Stimulated activated CD4-positive, alpha-beta T cell treated with anti-CD3 and anti-CD28 coated beads, Interleukin-2, amount 100 ng/mL, for 4 hours (primary cell): ENCODE results near the gene YPEL2.

Experiments used
- DNase-seq: peaks from one replicate; pipeline ENCODE4 v3.0.0-alpha.2; 2020; ENCODE audit warnings: low read depth

Gene YPEL2

GRCh38 chr17:59330053-59330942, 1.2 kb upstream of the YPEL2 start:
- DNase-seq = no peak

DNA sequence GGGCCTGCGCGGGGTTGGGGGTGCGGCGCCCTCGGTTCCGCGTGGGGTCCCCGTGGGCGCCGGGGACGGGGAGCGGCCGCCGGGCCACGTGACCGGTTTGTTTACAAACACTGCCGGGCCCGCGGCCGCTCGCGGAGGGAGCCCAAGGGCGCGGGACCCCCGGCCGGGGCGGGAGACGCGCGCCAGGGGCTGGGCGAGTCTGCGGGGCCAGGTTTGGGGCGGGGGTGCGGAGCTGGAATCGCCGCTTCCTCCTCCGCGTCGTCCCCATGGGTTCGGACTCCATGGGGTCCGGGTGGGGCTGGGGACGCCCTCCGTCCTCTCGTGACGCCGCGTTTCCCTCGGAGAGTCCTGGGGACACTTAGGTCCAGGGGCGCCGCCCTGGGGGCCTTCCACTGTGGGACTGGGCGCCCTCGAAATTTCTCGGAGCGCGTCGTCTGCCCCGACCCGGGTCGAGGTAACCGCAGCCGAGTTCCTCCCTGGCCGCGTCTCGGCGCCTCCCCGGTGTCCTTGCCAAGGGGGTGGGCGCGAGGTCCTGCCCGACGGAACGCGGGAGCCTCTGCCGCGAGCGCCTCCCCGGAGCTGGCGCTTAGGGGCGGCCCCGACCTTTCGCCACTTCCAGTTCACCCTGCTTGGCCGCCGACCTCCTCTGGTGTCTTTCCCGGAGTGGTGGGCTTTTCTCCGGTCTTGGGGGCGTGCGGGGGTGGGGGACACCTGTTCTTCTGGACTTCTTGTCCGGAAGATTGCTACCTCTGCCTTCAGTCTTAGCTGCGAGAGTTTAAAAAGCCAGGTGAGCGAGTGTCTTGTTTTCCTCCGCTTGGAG, 684 bp downstream of the YPEL2 start:
- no peak for DNase-seq

GRCh38 chr17:59332749-59333377, 1.4 kb downstream of the YPEL2 start:
- DNase-seq = no peak

DNA sequence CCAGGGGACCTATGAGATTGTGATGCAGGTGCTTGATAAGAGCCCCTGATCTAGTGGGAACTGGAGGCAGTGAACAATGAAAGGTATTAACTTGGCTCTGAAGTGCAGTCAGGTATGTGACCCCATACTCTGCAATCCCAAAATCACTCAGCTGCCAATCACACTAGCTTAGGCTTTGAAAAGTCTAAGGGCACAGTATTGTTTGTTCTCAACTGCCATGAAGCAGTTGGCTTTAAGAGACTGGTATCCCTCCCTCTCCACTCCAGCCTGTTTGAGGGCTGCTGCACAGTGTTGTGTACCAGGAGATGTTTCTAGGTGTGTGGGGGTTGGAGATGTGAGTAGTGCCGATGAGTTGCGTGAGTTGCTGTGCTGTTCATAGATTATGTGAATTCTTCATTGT, 2.4 kb downstream of the YPEL2 start:
- no peak for DNase-seq

DNA sequence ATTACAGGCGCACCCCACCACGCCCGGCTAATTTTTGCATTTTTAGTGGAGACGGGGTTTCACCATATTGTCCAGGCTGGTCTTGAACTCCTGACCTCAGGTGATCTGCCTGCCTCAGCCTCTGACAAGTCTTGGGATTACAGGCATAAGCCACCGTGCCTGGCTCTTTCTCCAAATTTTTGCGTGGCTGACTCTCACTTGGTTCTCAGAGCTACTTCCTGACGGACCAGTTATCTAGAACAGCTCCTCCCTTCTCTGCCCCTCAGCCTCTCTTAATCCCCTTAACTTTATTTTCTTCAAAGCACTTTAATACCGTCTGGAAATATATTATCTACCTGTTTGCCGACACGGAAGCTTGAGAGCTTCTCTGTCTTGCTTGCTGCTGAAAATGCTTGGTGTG, 4.2 kb downstream of the YPEL2 start:
- no peak for DNase-seq

GRCh38 chr17:59337741-59338299, 6.4 kb downstream of the YPEL2 start:
- no peak for DNase-seq

GRCh38 chr17:59338498-59338897, 7.0 kb downstream of the YPEL2 start:
- DNase-seq = no peak

GRCh38 chr17:59341922-59342321, 10.5 kb downstream of the YPEL2 start:
- no peak for DNase-seq

GRCh38 chr17:59342681-59343131, 11.3 kb downstream of the YPEL2 start:
- no peak for DNase-seq

GRCh38 chr17:59345476-59345875, 14.0 kb downstream of the YPEL2 start:
- DNase-seq = no peak

DNA sequence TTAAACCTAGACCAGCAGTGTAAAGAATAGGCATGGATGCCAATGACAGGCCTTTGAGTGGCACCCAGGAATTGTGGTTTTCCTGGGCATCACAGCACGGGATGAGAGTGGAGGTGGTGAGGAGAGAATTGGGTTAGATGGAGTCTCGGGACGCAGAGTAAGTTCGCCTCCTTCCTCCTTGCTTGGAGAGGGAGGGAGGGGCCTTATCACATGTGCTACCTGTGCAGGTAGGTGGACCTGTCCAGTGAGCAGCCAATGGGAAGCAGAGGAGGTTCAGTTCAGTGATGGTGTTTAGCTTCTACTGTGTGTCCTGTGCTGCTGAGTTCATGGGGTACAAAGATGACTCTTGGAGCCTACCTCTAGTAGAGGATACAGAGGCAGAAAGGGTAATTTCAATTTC, 14.9 kb downstream of the YPEL2 start:
- DNase-seq = no peak

GRCh38 chr17:59346876-59347407, 15.5 kb downstream of the YPEL2 start:
- DNase-seq = no peak

- no peak for DNase-seq
These were observed 16.5 kb downstream of the YPEL2 start for GRCh38 chr17:59347975-59348391.

DNA sequence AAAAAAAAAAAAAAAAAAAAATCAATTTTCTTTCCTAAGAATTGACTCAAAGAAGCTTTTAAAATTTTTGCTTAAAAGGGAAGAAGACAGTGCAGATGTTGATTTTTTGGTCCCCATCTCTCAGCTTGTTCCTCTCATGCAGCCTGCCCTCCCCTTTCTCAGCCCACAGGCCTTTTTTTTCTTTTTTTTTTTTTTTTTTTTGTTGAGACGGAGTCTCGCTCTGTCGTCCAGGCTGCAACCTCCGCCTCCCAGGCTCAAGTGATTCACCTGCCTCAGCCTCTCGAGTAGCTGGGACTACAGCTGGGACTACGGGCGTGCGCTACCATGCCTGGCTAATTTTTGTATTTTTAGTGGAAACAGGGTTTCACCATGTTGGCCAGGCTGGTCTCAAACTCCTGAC, 17.7 kb downstream of the YPEL2 start:
- no peak for DNase-seq

DNA sequence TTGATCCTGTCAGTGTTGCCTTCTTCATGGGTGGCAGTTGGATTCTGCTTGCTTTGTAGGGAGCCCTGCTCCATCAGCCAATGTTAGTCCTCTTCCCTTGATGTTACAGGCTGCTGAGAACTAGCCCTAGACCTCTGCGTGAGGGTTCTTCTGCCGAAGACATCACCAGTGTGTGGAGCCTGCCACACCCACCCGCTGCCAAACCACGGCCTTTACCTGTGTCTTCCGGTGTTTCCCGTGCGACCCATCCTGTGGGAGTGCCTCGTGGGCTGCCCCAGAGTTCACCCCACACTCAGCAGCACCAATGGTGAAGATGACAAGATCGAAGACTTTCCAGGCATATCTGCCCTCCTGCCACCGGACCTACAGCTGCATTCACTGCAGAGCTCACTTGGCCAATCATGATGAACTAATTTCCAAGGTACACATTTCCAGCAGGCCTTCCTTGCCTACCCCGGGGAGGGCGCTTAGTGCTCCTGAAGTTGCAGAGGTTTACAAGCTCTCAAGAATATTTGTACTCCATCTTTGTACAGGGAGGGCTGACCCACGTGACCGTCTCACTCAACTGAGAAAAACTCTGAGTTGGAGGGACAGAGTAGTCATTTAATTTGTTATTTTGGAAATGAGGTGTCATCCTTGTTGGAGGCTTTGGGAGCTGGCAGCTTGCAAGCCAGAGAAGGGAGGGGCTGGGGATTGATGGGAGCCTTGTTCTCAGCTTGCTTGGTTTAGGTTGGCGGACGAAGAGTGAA, 21.8 kb downstream of the YPEL2 start:
- no peak for DNase-seq

GRCh38 chr17:59353936-59354755, 22.7 kb downstream of the YPEL2 start:
- DNase-seq = no peak

- DNase-seq = no peak
These were observed 23.7 kb downstream of the YPEL2 start for GRCh38 chr17:59355030-59355701.

GRCh38 chr17:59355702-59356325, 24.4 kb downstream of the YPEL2 start:
- no peak for DNase-seq

GRCh38 chr17:59356543-59357218, 25.2 kb downstream of the YPEL2 start:
- no peak for DNase-seq
